G401 (cell line): ENCODE measurements around the gene GAPT. TPM values are rescaled to one million over a fixed set of nuclear protein-coding genes. Genes with fewer than 3 reads are reported as not detected.

ENCODE experiments used
- total RNA-seq: library from RNA; depleted of rRNA; stranded (reverse); fragments of >200 nt; shearing (Covaris generic); gene quantifications from 2 replicates; pipeline ENCODE4 v1.2.3, GENCODE V29; 2014; rRNA removed

GAPT gene
- total RNA-seq, 1 experiment from 2014 or later: not detected

Other genes with a start within 250 kb of the GAPT start
- 0.51 and 2.4 TPM in 2 replicates for gene PLK2, start 31.3 kb upstream of the GAPT start, total RNA-seq
- not detected in 2 replicates for gene RAB3C, start 91.6 kb downstream of the GAPT start, total RNA-seq